HepG2 (cell line): ENCODE data around the gene NUBP2. TPM values are rescaled to one million over a fixed set of nuclear protein-coding genes. Genes with fewer than 3 reads are reported as not detected.
A peak's percentile ranks its signal among the peaks of the same experiment; 100 is the strongest.

Experiments used
- FIP1L1 ChIP-seq: fragments of 200-400 bp; formaldehyde crosslinking; IDR thresholded peaks from 2 replicates; pipeline ENCODE4 v1.6.1; 2018; ENCODE audit warnings: low read depth, mild to moderate bottlenecking, low read length, moderate library complexity, borderline replicate concordance; ENCODE audit not compliant: insufficient read depth
- FOXC1 ChIP-seq: sonication (generic); formaldehyde crosslinking; IDR thresholded peaks from 2 replicates; pipeline ENCODE4 v1.8.0; 2022; ENCODE audit warnings: mild to moderate bottlenecking, missing genetic modification reagents, borderline replicate concordance
- GABPA ChIP-seq, 2 experiments: IDR thresholded peaks; 2 replicates each; pipeline ENCODE4 v1.6.1; 2011 to 2016; ENCODE audit warnings: low read depth in 2 of 2, low read length in 1 of 2, missing biosample characterization in 1 of 2, missing genetic modification characterization in 1 of 2
- MNT ChIP-seq: fragments of 450-650 bp; IDR thresholded peaks from 2 replicates; pipeline ENCODE4 v1.6.1; 2016
- PCBP2 ChIP-seq: fragments of 200-400 bp; formaldehyde crosslinking; optimal IDR thresholded peaks from 2 replicates; pipeline ENCODE3; 2018; ENCODE audit warnings: low read length, low read depth; ENCODE audit not compliant: poor library complexity, severe bottlenecking
- RAD51 ChIP-seq: fragments of 450-650 bp; IDR thresholded peaks from 2 replicates; pipeline ENCODE4 v1.6.1; 2016; ENCODE audit warnings: borderline replicate concordance
- RELA ChIP-seq: sonication (generic); formaldehyde crosslinking; IDR thresholded peaks from 2 replicates; pipeline ENCODE4 v1.4.0; 2020; ENCODE audit warnings: missing genetic modification reagents
- SP2 ChIP-seq: sonication (generic); formaldehyde crosslinking; IDR thresholded peaks from 2 replicates; pipeline ENCODE4 v1.5.1; 2020; ENCODE audit warnings: mild to moderate bottlenecking, missing genetic modification reagents
- SSRP1 ChIP-seq: IDR thresholded peaks from 2 replicates; pipeline ENCODE4 v1.6.1; 2016; ENCODE audit warnings: control low read depth
- TBX2 ChIP-seq: sonication (generic); formaldehyde crosslinking; IDR thresholded peaks from 2 replicates; pipeline ENCODE4 v1.5.0; 2020; ENCODE audit warnings: missing genetic modification reagents, mild to moderate bottlenecking, borderline replicate concordance
- TERF1 ChIP-seq: sonication (generic); formaldehyde crosslinking; IDR thresholded peaks from 2 replicates; pipeline ENCODE4 v1.8.0; 2022; ENCODE audit warnings: mild to moderate bottlenecking, missing genetic modification reagents, moderate library complexity
- TGIF2 ChIP-seq: IDR thresholded peaks from 2 replicates; pipeline ENCODE4 v1.6.1; 2016; ENCODE audit warnings: control low read depth, missing compliant biosample characterization
- THRA ChIP-seq: sonication (generic); formaldehyde crosslinking; IDR thresholded peaks from 2 replicates; pipeline ENCODE4 v1.4.0; 2020; ENCODE audit warnings: missing genetic modification reagents, borderline replicate concordance
- ZBTB21 ChIP-seq: sonication (generic); formaldehyde crosslinking; IDR thresholded peaks from 2 replicates; pipeline ENCODE4 v1.4.0; 2020; ENCODE audit warnings: missing genetic modification reagents
- ZFP91 ChIP-seq: sonication (generic); formaldehyde crosslinking; IDR thresholded peaks from 2 replicates; pipeline ENCODE4 v1.9.0; 2022; ENCODE audit warnings: missing genetic modification reagents, mild to moderate bottlenecking, borderline replicate concordance
- ZFY ChIP-seq: sonication (generic); formaldehyde crosslinking; IDR thresholded peaks from 2 replicates; pipeline ENCODE4 v1.4.0; 2020; ENCODE audit warnings: missing genetic modification reagents
- ZMAT5 ChIP-seq: sonication (generic); formaldehyde crosslinking; IDR thresholded peaks from 2 replicates; pipeline ENCODE4 v1.5.0; 2020; ENCODE audit warnings: mild to moderate bottlenecking, low read depth, missing genetic modification reagents, borderline replicate concordance
- ZNF121 ChIP-seq: sonication (generic); formaldehyde crosslinking; IDR thresholded peaks from 2 replicates; pipeline ENCODE4 v1.5.0; 2020; ENCODE audit warnings: mild to moderate bottlenecking, missing genetic modification reagents
- ZNF256 ChIP-seq: sonication (generic); formaldehyde crosslinking; conservative IDR thresholded peaks from 2 replicates; pipeline ENCODE4 v1.4.0; 2020; ENCODE audit warnings: missing genetic modification reagents
- ZNF652 ChIP-seq: IDR thresholded peaks from 2 replicates; pipeline ENCODE4 v1.6.1; 2016; ENCODE audit warnings: low read depth, borderline replicate concordance
- ZNF772 ChIP-seq: sonication (generic); formaldehyde crosslinking; IDR thresholded peaks from 2 replicates; pipeline ENCODE4 v1.5.0; 2020; ENCODE audit warnings: mild to moderate bottlenecking, missing genetic modification reagents
- ZNF773 ChIP-seq: sonication (generic); formaldehyde crosslinking; IDR thresholded peaks from 2 replicates; pipeline ENCODE4 v1.4.0; 2020; ENCODE audit warnings: missing genetic modification reagents, borderline replicate concordance
- polyA plus RNA-seq, 8 experiments: library from polyadenylated mRNA; depleted of rRNA in 3 of 8; stranded (reverse) in 7 of 8; unstranded in 1 of 8; fragments of >200 nt; fragmentation: Illumina TruSeq in 4 of 8; extraction: Trizol in 4 of 8; gene quantifications; 2 replicates each; pipeline versions ENCODE4 v1.2.1 to v1.2.3, GENCODE V29; 2011 to 2016; ENCODE audit warnings: low read depth in 4 of 8, missing spikeins in 1 of 8, mixed read lengths in 1 of 8; ENCODE audit not compliant: insufficient read depth in 1 of 8
- total RNA-seq, 5 experiments: library from RNA; depleted of rRNA; stranded (reverse); fragments of >200 nt; fragmentation: Illumina TruSeq; extraction: Trizol; gene quantifications; 2 replicates each; pipeline ENCODE4 v1.2.3, GENCODE V29; 2016; ENCODE audit warnings: low read depth in 1 of 5

The NUBP2 gene
- total and polyA plus RNA-seq, 2 of the 13 experiments (the other 11 are each of a cell fraction or from before 2014, with no cell fraction given) = 25.7 to 61.5 TPM

GRCh38 chr16:1826691-1827573, 44.2 kb downstream of the NUBP2 start, which contains the start of the genes FAHD1 and HAGH (continued):
- TF ChIP-seq ZFP91 (CRISPR knock-in tag) (peak; percentile 92), ZMAT5 (CRISPR knock-in tag) (no peak; the same call in 1 of the 2 replicates), TGIF2 (CRISPR knock-in tag) (peak; percentile 92), ZNF772 (CRISPR knock-in tag) (peak; percentile 95), THRA (CRISPR knock-in tag) (peak; percentile 43; the same call in 1 of the 2 replicates), GABPA (IDR thresholded peaks at IDR 0.05; ENCODE audit: low read depth, low read length) (no peak), GABPA (CRISPR knock-in tag; IDR thresholded peaks at IDR 0.05; ENCODE audit: low read depth) (no peak), SP2 (CRISPR knock-in tag) (peak; percentile 85), FIP1L1 (0 out of 2 replicates have a peak, but pooled peaks have one; percentile 73), RELA (no peak), ZNF773 (CRISPR knock-in tag) (peak; percentile 21; the same call in 1 of the 2 replicates), ZNF256 (CRISPR knock-in tag) (peak; percentile 90; the same call in 1 of the 2 replicates), FOXC1 (CRISPR knock-in tag) (peak; percentile 80), TERF1 (CRISPR knock-in tag) (no peak; the same call in 1 of the 2 replicates), SSRP1 (CRISPR knock-in tag) (no peak), ZBTB21 (CRISPR knock-in tag) (0 out of 2 replicates have a peak, but pooled peaks have one; percentile 20), PCBP2 (no peak), ZNF121 (CRISPR knock-in tag) (peak; percentile 41; the same call in 1 of the 2 replicates), RAD51 (peak; percentile 98), TBX2 (peak; percentile 95), MNT (peak; percentile 58), ZNF652 (CRISPR knock-in tag) (no peak), ZFY (CRISPR knock-in tag) (peak; percentile 94)
